ENCODE results near the gene ZDHHC6.

GRCh38 chr10:112395809-112396530 is 50.7 kb downstream of the ZDHHC6 start:
- TF ChIP-seq CTCF (IDR thresholded peaks at IDR 0.05), result no peak
- TF ChIP-seq POLR2A (IDR thresholded peaks at IDR 0.05), result no peak
